ENCODE measurements around the gene HIPK2.

The HIPK2 gene

GRCh38 chr7:139591550-139592195 lies 186.1 kb downstream of the HIPK2 start:
- no peak overlapping the region for H3K9ac ChIP-seq
- no peaks in the 10 kb centered on the region for H3K79me2 ChIP-seq (ENCODE audit: insufficient read depth, low read depth)
- TF ChIP-seq CTCF (conservative IDR thresholded peaks at IDR 0.05; ENCODE audit: low read depth, low read length), result no peak
- no peak overlapping the region for H3K4me3 ChIP-seq (IDR thresholded peaks at IDR 0.05; ENCODE audit: insufficient read depth, low read depth, low read length)
- H2AFZ ChIP-seq (ENCODE audit: low read depth), result no peak overlapping the region
- no peak overlapping the region for H3K4me2 ChIP-seq
- H4K20me1 ChIP-seq (ENCODE audit: insufficient read depth), result no peaks in the 10 kb centered on the region
- no peaks in the 10 kb centered on the region; the same call in 1 of the 2 replicates for H3K36me3 ChIP-seq (ENCODE audit: insufficient read depth)
- H3K27ac ChIP-seq, result no peak overlapping the region
- no peaks in the 10 kb centered on the region for H3K27me3 ChIP-seq (ENCODE audit: insufficient read depth, low read depth)
- H3K4me1 ChIP-seq (ENCODE audit: low read depth, poor library complexity, severe bottlenecking), result no peaks in the 10 kb centered on the region

- no peak overlapping the region for H3K4me2 ChIP-seq
- H3K27ac ChIP-seq, result no peak overlapping the region
- no peak overlapping the region for H3K9ac ChIP-seq
- no peaks in the 10 kb centered on the region for H3K27me3 ChIP-seq (ENCODE audit: insufficient read depth, low read depth)
- no peaks in the 10 kb centered on the region for H3K79me2 ChIP-seq (ENCODE audit: insufficient read depth, low read depth)
- no peaks in the 10 kb centered on the region for H3K4me1 ChIP-seq (ENCODE audit: low read depth, poor library complexity, severe bottlenecking)
- no peaks in the 10 kb centered on the region for H3K36me3 ChIP-seq (ENCODE audit: insufficient read depth)
- H3K4me3 ChIP-seq (IDR thresholded peaks at IDR 0.05; ENCODE audit: insufficient read depth, low read depth, low read length), result no peak overlapping the region
- TF ChIP-seq CTCF (conservative IDR thresholded peaks at IDR 0.05; ENCODE audit: low read depth, low read length), result no peak
- H4K20me1 ChIP-seq (ENCODE audit: insufficient read depth), result no peaks in the 10 kb centered on the region
- no peak overlapping the region for H2AFZ ChIP-seq (ENCODE audit: low read depth)
Measured at GRCh38 chr7:139589474-139589873, 188.3 kb downstream of the HIPK2 start.

GRCh38 chr7:139588632-139589031 lies 189.2 kb downstream of the HIPK2 start:
- H3K4me2 ChIP-seq, result no peak overlapping the region

GRCh38 chr7:139587535-139587934 lies 190.3 kb downstream of the HIPK2 start:
- TF ChIP-seq CTCF (conservative IDR thresholded peaks at IDR 0.05; ENCODE audit: low read depth, low read length), result no peak
- Histone ChIP-seq H2AFZ (ENCODE audit: low read depth) (no peak overlapping the region), H4K20me1 (ENCODE audit: insufficient read depth) (no peaks in the 10 kb centered on the region), H3K79me2 (ENCODE audit: insufficient read depth, low read depth) (no peaks in the 10 kb centered on the region), H3K27me3 (ENCODE audit: insufficient read depth, low read depth) (no peaks in the 10 kb centered on the region), H3K27ac (no peak overlapping the region), H3K9ac (no peak overlapping the region), H3K4me2 (no peak overlapping the region), H3K36me3 (ENCODE audit: insufficient read depth) (no peaks in the 10 kb centered on the region; the same call in 1 of the 2 replicates), H3K4me1 (ENCODE audit: low read depth, poor library complexity, severe bottlenecking) (no peaks in the 10 kb centered on the region), H3K4me3 (IDR thresholded peaks at IDR 0.05; ENCODE audit: insufficient read depth, low read depth, low read length) (no peak overlapping the region)

More at GRCh38 chr7:139588632-139589031, 189.2 kb downstream of the HIPK2 start:
- no peaks in the 10 kb centered on the region for H3K79me2 ChIP-seq (ENCODE audit: insufficient read depth, low read depth)
- H3K4me3 ChIP-seq (IDR thresholded peaks at IDR 0.05; ENCODE audit: insufficient read depth, low read depth, low read length), result no peak overlapping the region
- H3K27me3 ChIP-seq (ENCODE audit: insufficient read depth, low read depth), result no peaks in the 10 kb centered on the region
- H3K4me1 ChIP-seq (ENCODE audit: low read depth, poor library complexity, severe bottlenecking), result no peaks in the 10 kb centered on the region
- TF ChIP-seq CTCF (conservative IDR thresholded peaks at IDR 0.05; ENCODE audit: low read depth, low read length), result no peak
- no peak overlapping the region for H3K9ac ChIP-seq
- H4K20me1 ChIP-seq (ENCODE audit: insufficient read depth), result no peaks in the 10 kb centered on the region
- H3K36me3 ChIP-seq (ENCODE audit: insufficient read depth), result no peaks in the 10 kb centered on the region; the same call in 1 of the 2 replicates
- no peak overlapping the region for H2AFZ ChIP-seq (ENCODE audit: low read depth)
- no peak overlapping the region for H3K27ac ChIP-seq

Measured in KMS-11 (cell line).